ENCODE measurements around the gene PRICKLE4.

PRICKLE4 gene

GRCh38 chr6:41759106-41759904 lies 21.3 kb upstream of the PRICKLE4 start:
- TF ChIP-seq ZNF565 (CRISPR knock-in tag; conservative IDR thresholded peaks at IDR 0.05; ENCODE audit: low read depth) = no peak
- no peak for TF ChIP-seq CSDC2 (CRISPR knock-in tag; IDR thresholded peaks at IDR 0.05)
- no peak for TF ChIP-seq BACH2 (CRISPR knock-in tag; IDR thresholded peaks at IDR 0.05; ENCODE audit: borderline replicate concordance)
- no peak for TF ChIP-seq CSRNP3 (CRISPR knock-in tag; IDR thresholded peaks at IDR 0.05)
- TF ChIP-seq POU6F1 (CRISPR knock-in tag; IDR thresholded peaks at IDR 0.05; ENCODE audit: borderline replicate concordance, low read depth) = no peak
- no peak for TF ChIP-seq OSR1 (CRISPR knock-in tag; IDR thresholded peaks at IDR 0.05)
- TF ChIP-seq ISL1 (CRISPR knock-in tag; IDR thresholded peaks at IDR 0.05) = no peak
- TF ChIP-seq ESRRG (CRISPR knock-in tag; IDR thresholded peaks at IDR 0.05) = no peak
- no peak for TF ChIP-seq TCF4 (CRISPR knock-in tag; IDR thresholded peaks at IDR 0.05; ENCODE audit: borderline replicate concordance)
- TF ChIP-seq ZNF70 (CRISPR knock-in tag; IDR thresholded peaks at IDR 0.05) = no peak
- TF ChIP-seq ZFP3 (CRISPR knock-in tag; IDR thresholded peaks at IDR 0.05) = no peak
- no peak for TF ChIP-seq CREB5 (CRISPR knock-in tag; IDR thresholded peaks at IDR 0.05; ENCODE audit: low read depth)
- TF ChIP-seq PPARA (CRISPR knock-in tag; IDR thresholded peaks at IDR 0.05; ENCODE audit: borderline replicate concordance) = no peak
- TF ChIP-seq RARB (CRISPR knock-in tag; IDR thresholded peaks at IDR 0.05) = no peak
- TF ChIP-seq ARNTL (CRISPR knock-in tag; IDR thresholded peaks at IDR 0.05; ENCODE audit: borderline replicate concordance, low read depth) = no peak
- TF ChIP-seq TSHZ2 (CRISPR knock-in tag; IDR thresholded peaks at IDR 0.05) = no peak
- TF ChIP-seq TOX (CRISPR knock-in tag; IDR thresholded peaks at IDR 0.05; ENCODE audit: borderline replicate concordance) = no peak
- no peak for TF ChIP-seq ZNF8 (CRISPR knock-in tag; IDR thresholded peaks at IDR 0.05)
- no peak for TF ChIP-seq ZFP30 (CRISPR knock-in tag; IDR thresholded peaks at IDR 0.05)
- no peak for TF ChIP-seq GLIS3 (CRISPR knock-in tag; IDR thresholded peaks at IDR 0.05)
- ATAC-seq = no peak

GRCh38 chr6:41759905-41760579 lies 20.5 kb upstream of the PRICKLE4 start:
- ATAC-seq = no peak
- no peak for TF ChIP-seq ESRRG (CRISPR knock-in tag; IDR thresholded peaks at IDR 0.05)
- TF ChIP-seq PATZ1 (CRISPR knock-in tag; IDR thresholded peaks at IDR 0.05; ENCODE audit: borderline replicate concordance) = no peak
- TF ChIP-seq ZNF70 (CRISPR knock-in tag; IDR thresholded peaks at IDR 0.05) = no peak
- no peak for TF ChIP-seq OSR1 (CRISPR knock-in tag; IDR thresholded peaks at IDR 0.05)
- TF ChIP-seq ZNF8 (CRISPR knock-in tag; IDR thresholded peaks at IDR 0.05) = no peak
- TF ChIP-seq TSHZ2 (CRISPR knock-in tag; IDR thresholded peaks at IDR 0.05) = no peak
- no peak for TF ChIP-seq CSRNP3 (CRISPR knock-in tag; IDR thresholded peaks at IDR 0.05)
- TF ChIP-seq POU6F1 (CRISPR knock-in tag; IDR thresholded peaks at IDR 0.05; ENCODE audit: borderline replicate concordance, low read depth) = no peak
- TF ChIP-seq PPARA (CRISPR knock-in tag; IDR thresholded peaks at IDR 0.05; ENCODE audit: borderline replicate concordance) = no peak
- no peak for TF ChIP-seq ZC3H10 (CRISPR knock-in tag; IDR thresholded peaks at IDR 0.05)
- no peak for TF ChIP-seq CSDC2 (CRISPR knock-in tag; IDR thresholded peaks at IDR 0.05)
- TF ChIP-seq TCF4 (CRISPR knock-in tag; IDR thresholded peaks at IDR 0.05; ENCODE audit: borderline replicate concordance) = no peak
